HEK293 (cell line): Measurements from ENCODE around the gene PLCE1.

Experiments used
- ZFP37 ChIP-seq: fragments of 450-650 bp; formaldehyde crosslinking; IDR thresholded peaks from 2 replicates; pipeline ENCODE4 v1.5.1; 2016; ENCODE audit warnings: missing biosample characterization, missing genetic modification characterization
- ZNF341 ChIP-seq: fragments of 450-650 bp; formaldehyde crosslinking; IDR thresholded peaks from 2 replicates; pipeline ENCODE4; 2016; ENCODE audit warnings: low read depth, missing biosample characterization, missing genetic modification characterization
- ZNF404 ChIP-seq: fragments of 450-650 bp; formaldehyde crosslinking; IDR thresholded peaks from 2 replicates; pipeline ENCODE4 v1.5.1; 2017; ENCODE audit warnings: missing biosample characterization, missing genetic modification characterization
- ZNF768 ChIP-seq: fragments of 450-650 bp; formaldehyde crosslinking; IDR thresholded peaks from 2 replicates; pipeline ENCODE4 v1.5.1; 2018; ENCODE audit warnings: missing biosample characterization, mild to moderate bottlenecking, missing genetic modification characterization
- TF ChIP-seq, protein P1 (sequence below): fragments of 450-650 bp; formaldehyde crosslinking; IDR thresholded peaks from 2 replicates; pipeline ENCODE4 v1.5.1; 2016; ENCODE audit warnings: missing biosample characterization, missing genetic modification characterization
- TF ChIP-seq, protein P2 (sequence below): fragments of 450-650 bp; formaldehyde crosslinking; IDR thresholded peaks from 2 replicates; pipeline ENCODE4 v1.5.1; 2016; ENCODE audit warnings: missing biosample characterization, missing genetic modification characterization
- TF ChIP-seq, protein P3 (sequence below): fragments of 450-650 bp; formaldehyde crosslinking; IDR thresholded peaks from 2 replicates; pipeline ENCODE4 v1.5.1; 2016; ENCODE audit warnings: missing biosample characterization, missing genetic modification characterization
- TF ChIP-seq, protein P4 (sequence below): fragments of 450-650 bp; formaldehyde crosslinking; IDR thresholded peaks from 2 replicates; pipeline ENCODE4 v1.5.1; 2016; ENCODE audit warnings: missing biosample characterization, missing genetic modification characterization, borderline replicate concordance
- TF ChIP-seq, protein P5 (sequence below): IDR thresholded peaks from 2 replicates; pipeline ENCODE4 v1.6.1; 2011; ENCODE audit warnings: mild to moderate bottlenecking, low read depth, low read length, borderline replicate concordance

DNA sequence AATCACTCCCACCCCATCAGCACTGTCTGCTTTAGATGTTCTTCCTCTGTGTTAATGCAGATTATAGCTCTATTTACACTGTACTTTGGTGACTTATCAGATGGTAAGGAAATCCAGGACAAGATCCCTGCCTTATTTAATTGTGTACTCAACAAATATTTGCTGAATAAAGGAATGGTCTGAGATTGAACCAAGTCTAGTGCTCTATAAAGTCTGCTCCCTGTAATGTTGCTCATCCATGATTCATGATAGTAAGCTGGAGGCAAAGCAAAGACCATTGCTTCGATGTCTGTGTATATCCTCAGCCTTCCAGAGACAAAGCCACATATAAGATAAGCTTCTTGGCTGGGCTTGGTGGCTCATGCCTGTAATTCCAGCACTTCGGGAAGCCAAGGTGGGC, 33.5 kb downstream of the PLCE1 start:
- TF ChIP-seq ZFP37 (tag by site-specific recombination) (no peak), ZNF404 (tag by site-specific recombination) (no peak), ZNF768 (no peak), ZNF341 (tag by site-specific recombination) (no peak)
- TF ChIP-seq, protein P1, sequence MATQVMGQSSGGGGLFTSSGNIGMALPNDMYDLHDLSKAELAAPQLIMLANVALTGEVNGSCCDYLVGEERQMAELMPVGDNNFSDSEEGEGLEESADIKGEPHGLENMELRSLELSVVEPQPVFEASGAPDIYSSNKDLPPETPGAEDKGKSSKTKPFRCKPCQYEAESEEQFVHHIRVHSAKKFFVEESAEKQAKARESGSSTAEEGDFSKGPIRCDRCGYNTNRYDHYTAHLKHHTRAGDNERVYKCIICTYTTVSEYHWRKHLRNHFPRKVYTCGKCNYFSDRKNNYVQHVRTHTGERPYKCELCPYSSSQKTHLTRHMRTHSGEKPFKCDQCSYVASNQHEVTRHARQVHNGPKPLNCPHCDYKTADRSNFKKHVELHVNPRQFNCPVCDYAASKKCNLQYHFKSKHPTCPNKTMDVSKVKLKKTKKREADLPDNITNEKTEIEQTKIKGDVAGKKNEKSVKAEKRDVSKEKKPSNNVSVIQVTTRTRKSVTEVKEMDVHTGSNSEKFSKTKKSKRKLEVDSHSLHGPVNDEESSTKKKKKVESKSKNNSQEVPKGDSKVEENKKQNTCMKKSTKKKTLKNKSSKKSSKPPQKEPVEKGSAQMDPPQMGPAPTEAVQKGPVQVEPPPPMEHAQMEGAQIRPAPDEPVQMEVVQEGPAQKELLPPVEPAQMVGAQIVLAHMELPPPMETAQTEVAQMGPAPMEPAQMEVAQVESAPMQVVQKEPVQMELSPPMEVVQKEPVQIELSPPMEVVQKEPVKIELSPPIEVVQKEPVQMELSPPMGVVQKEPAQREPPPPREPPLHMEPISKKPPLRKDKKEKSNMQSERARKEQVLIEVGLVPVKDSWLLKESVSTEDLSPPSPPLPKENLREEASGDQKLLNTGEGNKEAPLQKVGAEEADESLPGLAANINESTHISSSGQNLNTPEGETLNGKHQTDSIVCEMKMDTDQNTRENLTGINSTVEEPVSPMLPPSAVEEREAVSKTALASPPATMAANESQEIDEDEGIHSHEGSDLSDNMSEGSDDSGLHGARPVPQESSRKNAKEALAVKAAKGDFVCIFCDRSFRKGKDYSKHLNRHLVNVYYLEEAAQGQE: no peak
- TF ChIP-seq, protein P2, sequence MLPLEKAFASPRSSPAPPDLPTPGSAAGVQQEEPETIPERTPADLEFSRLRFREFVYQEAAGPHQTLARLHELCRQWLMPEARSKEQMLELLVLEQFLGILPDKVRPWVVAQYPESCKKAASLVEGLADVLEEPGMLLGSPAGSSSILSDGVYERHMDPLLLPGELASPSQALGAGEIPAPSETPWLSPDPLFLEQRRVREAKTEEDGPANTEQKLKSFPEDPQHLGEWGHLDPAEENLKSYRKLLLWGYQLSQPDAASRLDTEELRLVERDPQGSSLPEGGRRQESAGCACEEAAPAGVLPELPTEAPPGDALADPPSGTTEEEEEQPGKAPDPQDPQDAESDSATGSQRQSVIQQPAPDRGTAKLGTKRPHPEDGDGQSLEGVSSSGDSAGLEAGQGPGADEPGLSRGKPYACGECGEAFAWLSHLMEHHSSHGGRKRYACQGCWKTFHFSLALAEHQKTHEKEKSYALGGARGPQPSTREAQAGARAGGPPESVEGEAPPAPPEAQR (tag by site-specific recombination): no peak
- TF ChIP-seq, protein P3, sequence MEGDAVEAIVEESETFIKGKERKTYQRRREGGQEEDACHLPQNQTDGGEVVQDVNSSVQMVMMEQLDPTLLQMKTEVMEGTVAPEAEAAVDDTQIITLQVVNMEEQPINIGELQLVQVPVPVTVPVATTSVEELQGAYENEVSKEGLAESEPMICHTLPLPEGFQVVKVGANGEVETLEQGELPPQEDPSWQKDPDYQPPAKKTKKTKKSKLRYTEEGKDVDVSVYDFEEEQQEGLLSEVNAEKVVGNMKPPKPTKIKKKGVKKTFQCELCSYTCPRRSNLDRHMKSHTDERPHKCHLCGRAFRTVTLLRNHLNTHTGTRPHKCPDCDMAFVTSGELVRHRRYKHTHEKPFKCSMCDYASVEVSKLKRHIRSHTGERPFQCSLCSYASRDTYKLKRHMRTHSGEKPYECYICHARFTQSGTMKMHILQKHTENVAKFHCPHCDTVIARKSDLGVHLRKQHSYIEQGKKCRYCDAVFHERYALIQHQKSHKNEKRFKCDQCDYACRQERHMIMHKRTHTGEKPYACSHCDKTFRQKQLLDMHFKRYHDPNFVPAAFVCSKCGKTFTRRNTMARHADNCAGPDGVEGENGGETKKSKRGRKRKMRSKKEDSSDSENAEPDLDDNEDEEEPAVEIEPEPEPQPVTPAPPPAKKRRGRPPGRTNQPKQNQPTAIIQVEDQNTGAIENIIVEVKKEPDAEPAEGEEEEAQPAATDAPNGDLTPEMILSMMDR (tag by site-specific recombination): no peak
- TF ChIP-seq, protein P4, sequence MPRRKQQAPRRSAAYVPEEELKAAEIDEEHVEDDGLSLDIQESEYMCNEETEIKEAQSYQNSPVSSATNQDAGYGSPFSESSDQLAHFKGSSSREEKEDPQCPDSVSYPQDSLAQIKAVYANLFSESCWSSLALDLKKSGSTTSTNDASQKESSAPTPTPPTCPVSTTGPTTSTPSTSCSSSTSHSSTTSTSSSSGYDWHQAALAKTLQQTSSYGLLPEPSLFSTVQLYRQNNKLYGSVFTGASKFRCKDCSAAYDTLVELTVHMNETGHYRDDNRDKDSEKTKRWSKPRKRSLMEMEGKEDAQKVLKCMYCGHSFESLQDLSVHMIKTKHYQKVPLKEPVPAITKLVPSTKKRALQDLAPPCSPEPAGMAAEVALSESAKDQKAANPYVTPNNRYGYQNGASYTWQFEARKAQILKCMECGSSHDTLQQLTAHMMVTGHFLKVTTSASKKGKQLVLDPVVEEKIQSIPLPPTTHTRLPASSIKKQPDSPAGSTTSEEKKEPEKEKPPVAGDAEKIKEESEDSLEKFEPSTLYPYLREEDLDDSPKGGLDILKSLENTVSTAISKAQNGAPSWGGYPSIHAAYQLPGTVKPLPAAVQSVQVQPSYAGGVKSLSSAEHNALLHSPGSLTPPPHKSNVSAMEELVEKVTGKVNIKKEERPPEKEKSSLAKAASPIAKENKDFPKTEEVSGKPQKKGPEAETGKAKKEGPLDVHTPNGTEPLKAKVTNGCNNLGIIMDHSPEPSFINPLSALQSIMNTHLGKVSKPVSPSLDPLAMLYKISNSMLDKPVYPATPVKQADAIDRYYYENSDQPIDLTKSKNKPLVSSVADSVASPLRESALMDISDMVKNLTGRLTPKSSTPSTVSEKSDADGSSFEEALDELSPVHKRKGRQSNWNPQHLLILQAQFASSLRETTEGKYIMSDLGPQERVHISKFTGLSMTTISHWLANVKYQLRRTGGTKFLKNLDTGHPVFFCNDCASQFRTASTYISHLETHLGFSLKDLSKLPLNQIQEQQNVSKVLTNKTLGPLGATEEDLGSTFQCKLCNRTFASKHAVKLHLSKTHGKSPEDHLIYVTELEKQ: no peak
- TF ChIP-seq, protein P5, sequence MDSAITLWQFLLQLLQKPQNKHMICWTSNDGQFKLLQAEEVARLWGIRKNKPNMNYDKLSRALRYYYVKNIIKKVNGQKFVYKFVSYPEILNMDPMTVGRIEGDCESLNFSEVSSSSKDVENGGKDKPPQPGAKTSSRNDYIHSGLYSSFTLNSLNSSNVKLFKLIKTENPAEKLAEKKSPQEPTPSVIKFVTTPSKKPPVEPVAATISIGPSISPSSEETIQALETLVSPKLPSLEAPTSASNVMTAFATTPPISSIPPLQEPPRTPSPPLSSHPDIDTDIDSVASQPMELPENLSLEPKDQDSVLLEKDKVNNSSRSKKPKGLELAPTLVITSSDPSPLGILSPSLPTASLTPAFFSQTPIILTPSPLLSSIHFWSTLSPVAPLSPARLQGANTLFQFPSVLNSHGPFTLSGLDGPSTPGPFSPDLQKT: no peak
